Measurements from ENCODE around the gene HVCN1.
A peak's percentile ranks its signal among the peaks of the same experiment; 100 is the strongest.

HVCN1 gene

GRCh38 chr12:110680032-110680431, 8.9 kb downstream of the HVCN1 start:
- no peak for TF ChIP-seq EZH2 (IDR thresholded peaks at IDR 0.05)
- no peak for TF ChIP-seq FOXP2 (optimal IDR thresholded peaks at IDR 0.05; ENCODE audit: control extremely low read depth, extremely low read length, insufficient read depth)
- TF ChIP-seq POLR2AphosphoS5 (IDR thresholded peaks at IDR 0.05; ENCODE audit: borderline replicate concordance, low read depth, low read length): no peak
- no peak for DNase-seq (ENCODE audit: low read depth, low spot score)
- Histone ChIP-seq H3K36me3 (ENCODE audit: insufficient read depth, low read length) (no peaks in the 10 kb centered on the region), H3K9me3 (ENCODE audit: low read depth, low read length) (no peaks in the 10 kb centered on the region), H3K27ac (no peak overlapping the region), H3K9ac (ENCODE audit: insufficient read length) (no peak overlapping the region), H3K4me3 (no peak overlapping the region)

- H3K9ac ChIP-seq (ENCODE audit: insufficient read length): no peak overlapping the region
- H3K36me3 ChIP-seq (ENCODE audit: insufficient read depth, low read length): no peaks in the 10 kb centered on the region
- H3K4me3 ChIP-seq: no peak overlapping the region
- no peak for DNase-seq (ENCODE audit: low read depth, low spot score)
- H3K9me3 ChIP-seq (ENCODE audit: low read depth, low read length): no peaks in the 10 kb centered on the region
- H3K27ac ChIP-seq: no peak overlapping the region
- TF ChIP-seq FOXP2 (optimal IDR thresholded peaks at IDR 0.05; ENCODE audit: control extremely low read depth, extremely low read length, insufficient read depth) (no peak), POLR2AphosphoS5 (IDR thresholded peaks at IDR 0.05; ENCODE audit: borderline replicate concordance, low read depth, low read length) (no peak), EZH2 (IDR thresholded peaks at IDR 0.05) (no peak)
Observed at GRCh38 chr12:110679201-110679600, 9.7 kb downstream of the HVCN1 start.

GRCh38 chr12:110677982-110678381, 10.9 kb downstream of the HVCN1 start:
- Histone ChIP-seq H3K9me3 (ENCODE audit: low read depth, low read length) (no peaks in the 10 kb centered on the region), H3K9ac (ENCODE audit: insufficient read length) (no peak overlapping the region), H3K4me3 (peak overlapping the region; percentile 1; the same call in 1 of the 2 replicates), H3K27ac (no peak overlapping the region), H3K36me3 (ENCODE audit: insufficient read depth, low read length) (no peaks in the 10 kb centered on the region)
- TF ChIP-seq EZH2 (IDR thresholded peaks at IDR 0.05): no peak
- TF ChIP-seq POLR2AphosphoS5 (IDR thresholded peaks at IDR 0.05; ENCODE audit: borderline replicate concordance, low read depth, low read length): no peak
- TF ChIP-seq FOXP2 (optimal IDR thresholded peaks at IDR 0.05; ENCODE audit: control extremely low read depth, extremely low read length, insufficient read depth): no peak
- no peak for DNase-seq (ENCODE audit: low read depth, low spot score)

DNA sequence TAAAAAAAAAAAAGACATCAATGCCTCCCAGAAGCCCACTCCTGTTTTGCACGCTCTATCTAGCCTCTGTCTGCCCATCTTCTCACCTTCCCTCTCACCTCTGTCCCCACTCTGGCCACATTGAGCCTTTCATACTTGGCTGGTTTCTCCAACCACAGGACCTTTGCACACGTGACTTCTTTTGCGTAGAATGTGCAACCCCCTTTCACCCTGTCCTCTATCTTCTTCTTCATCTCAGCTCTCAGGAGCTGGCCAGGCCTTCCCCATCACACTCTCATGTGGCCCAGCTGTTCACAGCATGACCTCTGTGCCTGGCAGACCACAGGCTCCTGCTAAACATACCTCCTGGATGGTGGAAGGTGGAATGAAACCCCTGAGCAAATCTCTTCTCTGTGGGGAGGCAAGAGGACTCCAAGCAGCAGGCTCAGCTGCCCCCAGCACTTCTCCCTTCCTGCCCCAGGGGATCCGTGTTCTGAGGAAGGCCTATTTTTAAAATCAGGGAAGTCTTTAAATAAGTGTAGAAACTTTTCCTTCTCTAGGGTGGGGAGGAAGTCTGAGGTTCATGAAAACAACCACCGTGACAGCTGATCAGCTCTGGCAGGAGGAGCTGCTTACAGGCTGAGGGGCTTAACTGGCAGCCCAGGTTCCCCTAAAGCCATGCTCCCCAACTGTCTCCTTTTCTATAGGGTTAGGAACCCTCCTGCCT, 11.6 kb downstream of the HVCN1 start:
- Histone ChIP-seq H3K36me3 (ENCODE audit: insufficient read depth, low read length) (no peaks in the 10 kb centered on the region), H3K4me3 (peak overlapping the region; percentile 1; the same call in 1 of the 2 replicates), H3K27ac (no peak overlapping the region), H3K9me3 (ENCODE audit: low read depth, low read length) (no peaks in the 10 kb centered on the region), H3K9ac (ENCODE audit: insufficient read length) (no peak overlapping the region)
- DNase-seq (ENCODE audit: low read depth, low spot score): no peak
- TF ChIP-seq EZH2 (IDR thresholded peaks at IDR 0.05) (no peak), POLR2AphosphoS5 (IDR thresholded peaks at IDR 0.05; ENCODE audit: borderline replicate concordance, low read depth, low read length) (no peak), FOXP2 (optimal IDR thresholded peaks at IDR 0.05; ENCODE audit: control extremely low read depth, extremely low read length, insufficient read depth) (no peak)

DNA sequence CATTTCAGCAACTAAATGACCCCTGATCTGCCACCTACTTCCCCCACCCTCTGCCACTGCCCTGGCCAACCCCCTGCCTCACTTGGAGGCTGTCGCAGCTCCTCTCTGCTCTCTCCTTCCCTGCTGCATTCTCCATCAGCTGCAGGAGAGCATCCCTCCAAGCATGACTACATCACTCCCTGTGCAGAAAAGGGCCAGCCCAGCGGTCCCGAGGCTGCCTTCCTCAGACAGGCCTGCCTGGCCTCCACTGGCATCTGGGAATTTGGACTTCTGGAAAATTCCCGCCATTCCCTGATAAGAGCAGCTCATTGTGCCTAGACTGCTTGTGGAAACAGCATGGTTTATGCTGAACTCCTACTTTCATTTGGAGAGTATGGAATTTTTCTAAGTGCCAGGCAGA, 12.7 kb downstream of the HVCN1 start:
- Histone ChIP-seq H3K36me3 (ENCODE audit: insufficient read depth, low read length) (no peaks in the 10 kb centered on the region), H3K9ac (ENCODE audit: insufficient read length) (no peak overlapping the region), H3K27ac (no peak overlapping the region), H3K4me3 (no peak overlapping the region), H3K9me3 (ENCODE audit: low read depth, low read length) (no peaks in the 10 kb centered on the region)
- TF ChIP-seq EZH2 (IDR thresholded peaks at IDR 0.05): no peak
- no peak for TF ChIP-seq POLR2AphosphoS5 (IDR thresholded peaks at IDR 0.05; ENCODE audit: borderline replicate concordance, low read depth, low read length)
- no peak for TF ChIP-seq FOXP2 (optimal IDR thresholded peaks at IDR 0.05; ENCODE audit: control extremely low read depth, extremely low read length, insufficient read depth)
- no peak for DNase-seq (ENCODE audit: low read depth, low spot score)

GRCh38 chr12:110670161-110670701, 18.7 kb downstream of the HVCN1 start:
- Histone ChIP-seq H3K9me3 (ENCODE audit: low read depth, low read length) (no peaks in the 10 kb centered on the region), H3K4me3 (no peak overlapping the region), H3K9ac (ENCODE audit: insufficient read length) (no peak overlapping the region), H3K27ac (no peak overlapping the region), H3K36me3 (ENCODE audit: insufficient read depth, low read length) (no peaks in the 10 kb centered on the region)
- no peak for TF ChIP-seq FOXP2 (optimal IDR thresholded peaks at IDR 0.05; ENCODE audit: control extremely low read depth, extremely low read length, insufficient read depth)
- no peak for TF ChIP-seq EZH2 (IDR thresholded peaks at IDR 0.05)
- no peak for TF ChIP-seq POLR2AphosphoS5 (IDR thresholded peaks at IDR 0.05; ENCODE audit: borderline replicate concordance, low read depth, low read length)
- DNase-seq (ENCODE audit: low read depth, low spot score): no peak

- TF ChIP-seq POLR2AphosphoS5 (IDR thresholded peaks at IDR 0.05; ENCODE audit: borderline replicate concordance, low read depth, low read length) (no peak), EZH2 (IDR thresholded peaks at IDR 0.05) (no peak), FOXP2 (optimal IDR thresholded peaks at IDR 0.05; ENCODE audit: control extremely low read depth, extremely low read length, insufficient read depth) (no peak)
- no peak overlapping the region for H3K27ac ChIP-seq
- H3K9me3 ChIP-seq (ENCODE audit: low read depth, low read length): no peaks in the 10 kb centered on the region
- DNase-seq (ENCODE audit: low read depth, low spot score): no peak
- no peak overlapping the region for H3K9ac ChIP-seq (ENCODE audit: insufficient read length)
- no peaks in the 10 kb centered on the region for H3K36me3 ChIP-seq (ENCODE audit: insufficient read depth, low read length)
- no peak overlapping the region for H3K4me3 ChIP-seq
Observed at GRCh38 chr12:110669193-110669502, 19.8 kb downstream of the HVCN1 start.

GRCh38 chr12:110668480-110669192, 20.3 kb downstream of the HVCN1 start:
- Histone ChIP-seq H3K9me3 (ENCODE audit: low read depth, low read length) (no peaks in the 10 kb centered on the region), H3K4me3 (no peak overlapping the region), H3K36me3 (ENCODE audit: insufficient read depth, low read length) (no peaks in the 10 kb centered on the region), H3K9ac (ENCODE audit: insufficient read length) (no peak overlapping the region), H3K27ac (no peak overlapping the region)
- no peak for TF ChIP-seq FOXP2 (optimal IDR thresholded peaks at IDR 0.05; ENCODE audit: control extremely low read depth, extremely low read length, insufficient read depth)
- TF ChIP-seq EZH2 (IDR thresholded peaks at IDR 0.05): no peak
- no peak for TF ChIP-seq POLR2AphosphoS5 (IDR thresholded peaks at IDR 0.05; ENCODE audit: borderline replicate concordance, low read depth, low read length)
- DNase-seq (ENCODE audit: low read depth, low spot score): no peak
